HG03460 (cell line): ENCODE measurements around the gene SYNPR.

Experiments used
- ATAC-seq: cut with Tn5 transposase; IDR thresholded peaks from one replicate; pipeline ENCODE4 v1.9.1; 2021; ENCODE audit not compliant: unreplicated experiment

SYNPR gene

DNA sequence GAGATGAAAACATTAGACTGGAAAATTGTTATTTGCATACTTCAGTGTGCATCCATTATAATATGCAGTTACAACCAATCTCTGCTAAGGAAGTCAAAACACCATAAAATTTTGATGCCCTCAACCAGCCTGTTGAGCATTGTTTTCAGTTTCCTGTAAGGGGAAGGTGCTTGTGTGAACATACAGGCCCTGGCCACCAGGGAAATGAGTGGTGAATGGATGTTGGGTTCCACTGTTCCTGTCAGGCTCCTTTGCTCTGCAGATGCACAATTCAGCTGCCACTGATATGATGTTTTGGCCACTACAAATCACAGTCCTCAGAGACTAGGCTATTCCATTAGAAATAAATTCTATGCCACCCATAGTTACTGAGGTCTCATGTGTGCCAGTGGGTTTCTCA, 184.6 kb downstream of the SYNPR start:
- ATAC-seq, result no peak

DNA sequence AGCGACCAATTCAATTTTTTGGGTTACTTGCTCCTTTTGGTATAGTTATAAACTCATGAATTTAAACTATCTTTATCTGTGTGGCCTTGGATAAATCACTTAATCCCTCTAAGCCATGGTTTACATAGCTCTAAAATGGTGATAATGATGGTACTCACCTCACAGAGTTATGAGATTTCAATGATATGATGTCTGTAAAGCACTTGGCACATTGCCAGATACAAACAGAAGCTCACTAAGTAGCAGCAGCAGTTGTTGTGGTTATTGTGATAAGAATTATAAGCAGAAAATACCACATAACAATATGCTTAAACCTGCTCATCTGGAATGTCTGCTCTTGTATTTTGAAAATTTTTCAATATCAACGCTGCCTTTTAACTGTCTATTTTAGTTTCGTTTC, 189.3 kb downstream of the SYNPR start:
- ATAC-seq, result no peak

DNA sequence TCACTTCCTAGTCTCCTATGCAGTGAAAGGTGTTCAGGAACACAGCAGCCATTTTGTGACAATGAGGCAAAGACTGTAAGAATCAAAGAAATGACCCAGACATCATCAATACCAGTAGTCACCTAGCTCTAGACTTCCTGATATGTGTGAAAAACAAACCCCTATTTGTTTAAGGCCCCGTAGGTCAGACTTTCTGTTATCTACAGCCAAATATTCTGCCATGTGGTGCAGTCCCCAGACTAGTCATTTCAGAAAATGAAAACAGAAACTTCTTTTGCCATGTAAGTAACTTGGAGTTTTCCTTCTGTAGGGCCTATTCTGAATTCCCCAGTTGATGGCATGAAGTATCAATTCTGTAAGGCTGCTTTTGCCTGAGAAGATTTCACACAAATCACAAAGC, 192.6 kb downstream of the SYNPR start:
- ATAC-seq, result no peak

DNA sequence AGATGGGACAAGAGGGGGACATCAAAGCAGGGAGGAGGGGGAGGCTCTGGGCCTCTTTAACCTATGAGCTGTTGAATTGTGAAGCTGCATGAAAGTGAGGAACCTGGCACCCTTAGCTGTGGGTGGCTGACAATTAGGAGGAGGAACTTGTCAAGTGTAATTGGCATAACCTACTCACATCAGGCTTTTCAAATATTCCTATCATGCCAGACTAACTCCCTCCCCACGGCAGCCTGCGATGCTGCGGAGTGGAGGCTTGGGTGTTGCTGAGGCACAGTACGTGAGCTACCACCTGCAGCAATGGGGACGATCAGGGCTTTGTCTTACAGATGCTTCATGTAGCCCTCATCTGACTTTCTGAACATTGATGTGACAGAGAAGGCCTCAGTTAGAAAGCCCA, 193.7 kb downstream of the SYNPR start:
- ATAC-seq, result no peak

DNA sequence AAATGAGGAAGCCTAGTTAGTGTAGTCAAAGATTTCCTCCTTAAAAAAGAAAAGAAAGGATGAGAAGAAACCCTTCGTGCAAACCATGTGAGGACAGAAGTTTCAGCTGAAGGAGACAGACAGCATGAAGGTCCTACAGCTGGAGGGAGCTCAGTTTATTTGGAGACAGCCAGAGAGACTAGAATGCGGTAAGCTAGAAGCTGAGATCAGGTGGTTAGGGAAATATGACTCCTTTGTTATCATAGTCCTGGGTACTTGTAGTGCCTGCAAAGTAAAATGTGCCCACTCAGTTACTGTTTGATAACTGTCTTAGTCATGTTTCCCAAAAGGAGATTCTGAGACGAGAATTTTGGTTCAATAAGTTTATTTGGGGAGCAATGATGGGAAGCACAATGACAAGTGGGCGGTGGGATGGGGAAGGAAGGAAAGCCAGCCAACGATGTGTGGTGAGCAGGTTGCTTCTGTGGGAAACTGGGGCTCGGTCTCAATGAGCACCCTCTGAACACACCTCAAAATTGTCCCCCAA, 195.6 kb downstream of the SYNPR start:
- no peak for ATAC-seq

DNA sequence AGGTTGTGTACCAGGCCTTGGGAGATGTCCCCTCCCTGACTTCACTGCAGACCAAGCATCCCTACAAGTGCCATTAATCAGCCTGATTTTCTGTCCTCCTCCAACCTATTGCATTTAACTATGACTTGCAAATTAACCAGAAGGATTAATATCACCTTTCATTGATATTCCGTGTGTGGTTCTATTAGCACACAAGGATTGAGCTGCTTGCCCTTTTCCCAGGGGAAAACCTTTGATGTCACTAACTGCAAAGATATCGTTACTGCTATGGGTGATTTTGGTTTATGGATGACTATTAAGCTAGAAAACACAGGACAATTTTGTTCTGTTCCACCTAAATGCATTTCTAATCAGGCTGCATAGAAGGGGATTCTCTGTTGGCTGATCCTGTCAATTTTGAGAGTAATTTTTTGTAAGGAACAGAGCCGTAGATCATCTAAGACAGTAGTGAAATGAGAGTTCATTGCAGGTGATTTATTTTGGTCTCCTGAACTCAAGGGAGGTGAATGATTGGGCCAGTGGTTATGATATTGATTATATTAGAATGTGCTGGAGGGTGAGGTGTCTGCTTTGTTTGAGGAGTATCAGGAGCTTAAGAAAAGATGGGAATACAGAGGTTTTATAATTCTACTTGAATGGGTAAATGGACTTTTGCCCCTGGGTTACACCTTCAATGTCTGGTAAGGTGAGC, 196.9 kb downstream of the SYNPR start:
- no peak for ATAC-seq

GRCh38 chr3:63477494-63478129, 199.5 kb downstream of the SYNPR start:
- ATAC-seq, result no peak

GRCh38 chr3:63478990-63479660, 201.0 kb downstream of the SYNPR start:
- ATAC-seq, result no peak

DNA sequence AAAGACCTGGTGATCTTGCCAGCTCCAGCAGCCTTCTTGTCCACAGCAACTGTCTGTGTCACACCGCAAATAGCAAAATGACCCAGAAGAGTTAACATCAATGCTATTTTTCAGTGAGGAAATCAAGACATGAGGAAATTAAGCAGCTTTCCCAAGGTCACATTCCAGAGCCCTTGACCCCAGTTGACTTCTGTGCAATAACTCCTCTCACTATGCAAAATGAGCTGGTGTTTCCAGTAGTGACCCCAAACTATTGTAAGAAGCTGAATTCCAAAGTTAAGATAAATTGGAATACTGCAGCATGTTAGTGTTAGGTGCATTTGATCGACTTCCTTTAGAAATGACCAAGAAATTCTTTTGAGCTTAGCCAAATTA, 201.5 kb downstream of the SYNPR start:
- no peak for ATAC-seq

GRCh38 chr3:63481627-63482026, 203.5 kb downstream of the SYNPR start:
- ATAC-seq, result no peak

DNA sequence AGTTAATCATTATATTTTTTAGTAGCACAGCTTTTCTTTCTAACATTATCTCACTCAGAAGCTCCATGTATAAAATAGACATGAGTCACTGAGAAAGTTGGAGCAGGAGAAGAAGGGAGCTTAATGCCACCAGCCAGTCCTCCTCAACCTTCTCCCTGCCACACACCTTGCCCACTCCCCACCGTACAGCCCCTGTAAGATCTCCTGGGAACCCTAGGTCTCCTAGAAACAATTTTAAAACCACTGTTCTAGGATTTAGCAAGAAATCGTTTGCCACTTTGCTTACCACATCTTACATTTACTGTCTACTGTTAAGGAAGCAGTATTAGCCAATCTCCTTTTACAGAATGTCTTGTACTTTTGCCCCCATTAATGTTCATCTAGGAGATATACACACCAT, 204.2 kb downstream of the SYNPR start:
- ATAC-seq, result no peak

DNA sequence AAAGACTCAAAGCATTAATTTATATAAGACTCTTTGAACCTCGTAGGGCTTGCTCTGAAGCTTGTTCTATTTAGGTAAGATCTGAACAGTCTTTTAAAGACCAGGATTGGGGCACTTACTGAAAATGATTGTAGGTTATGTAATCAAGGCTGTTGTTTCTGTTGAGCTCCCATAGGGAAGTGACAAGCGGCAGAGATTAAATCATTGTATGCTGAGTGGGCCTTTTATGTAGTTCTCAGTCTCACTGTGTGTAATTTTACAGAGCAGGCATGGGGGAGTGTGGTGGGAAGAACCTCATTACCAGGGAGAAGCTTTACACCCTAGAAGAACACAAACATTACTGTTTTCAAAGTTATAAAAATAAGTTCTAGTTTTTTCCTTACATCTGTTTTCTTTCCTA, 214.4 kb downstream of the SYNPR start:
- ATAC-seq, result no peak

GRCh38 chr3:63493101-63493500, 215.0 kb downstream of the SYNPR start:
- ATAC-seq, result no peak

- no peak for ATAC-seq
These were observed 216.5 kb downstream of the SYNPR start for GRCh38 chr3:63494646-63495045.

GRCh38 chr3:63497641-63498040, 219.5 kb downstream of the SYNPR start:
- ATAC-seq, result no peak

DNA sequence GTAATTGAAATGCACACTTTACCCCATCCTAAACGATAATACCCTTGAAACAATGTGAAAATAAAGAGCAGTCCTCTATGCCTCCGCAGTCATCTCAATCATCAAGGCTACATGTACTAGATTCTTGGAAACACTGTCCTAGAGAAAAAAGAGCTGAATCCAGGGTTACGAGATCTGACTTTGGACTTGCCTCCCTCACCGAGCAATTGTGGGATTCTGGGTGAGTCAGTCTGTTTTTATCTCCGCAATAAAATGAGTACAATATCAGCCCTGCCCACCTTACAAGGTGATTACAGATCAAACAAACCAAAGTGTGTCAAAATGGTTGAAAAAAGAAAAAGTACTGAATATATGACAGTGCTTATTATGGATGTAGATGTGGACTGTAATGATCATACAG, 222.1 kb downstream of the SYNPR start:
- no peak for ATAC-seq

GRCh38 chr3:63508305-63508704, 230.2 kb downstream of the SYNPR start:
- ATAC-seq, result no peak

GRCh38 chr3:63508771-63509170, 230.7 kb downstream of the SYNPR start:
- no peak for ATAC-seq

DNA sequence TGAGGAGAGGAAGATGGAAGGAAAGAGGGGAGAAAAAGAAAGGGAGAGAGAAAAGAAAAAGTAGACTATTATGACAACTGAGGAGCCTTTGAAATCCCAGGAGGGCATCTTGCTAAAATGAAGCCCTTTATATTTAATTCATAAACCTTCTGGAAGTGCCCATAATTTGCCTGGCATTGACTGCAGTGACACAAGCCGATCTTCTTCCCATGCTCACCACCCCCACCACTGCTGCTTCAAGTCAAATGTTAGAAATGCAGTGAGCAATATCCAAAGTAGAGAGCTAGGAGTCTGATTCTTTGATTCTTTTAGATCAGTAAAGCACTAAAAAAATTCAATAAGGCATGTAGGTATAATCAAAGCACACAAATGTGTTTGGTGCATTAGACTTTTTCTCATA, 235.7 kb downstream of the SYNPR start:
- no peak for ATAC-seq

- no peak for ATAC-seq
These were observed 236.6 kb downstream of the SYNPR start for GRCh38 chr3:63514678-63515077.

GRCh38 chr3:63519426-63519825, 241.3 kb downstream of the SYNPR start:
- no peak for ATAC-seq

GRCh38 chr3:63521657-63522056, 243.5 kb downstream of the SYNPR start:
- no peak for ATAC-seq
